WTC11 (cell line): ENCODE results near the gene COX6A1. TPM values are rescaled to one million over a fixed set of nuclear protein-coding genes. Genes with fewer than 3 reads are reported as not detected.
A peak's percentile ranks its signal among the peaks of the same experiment; 100 is the strongest.

Source experiments
- ATAC-seq: fragments of 200-7000 bp; cut with Tn5 transposase; 2 replicates; pipeline ENCODE4 v1.10.0; 2021; ENCODE audit warnings: mild to moderate bottlenecking, moderate library complexity
- CTCF ChIA-PET: fragments of 300-600 bp; sonication (Branson Sonifier 250); formaldehyde crosslinking; loops from one replicate; lab custom pipeline; 2021; ENCODE audit warnings: antibody characterized with exemption; lab: Charles Lee
- POLR2A ChIA-PET: fragments of 350-600 bp; sonication (Branson Sonifier 250); formaldehyde crosslinking; loops from one replicate; lab custom pipeline; 2021; ENCODE audit warnings: antibody characterized with exemption; lab: Charles Lee
- DNase-seq: peaks from one replicate; pipeline ENCODE4 v3.0.0; 2021; ENCODE audit warnings: low spot score
- H3K27ac Mint-ChIP-seq: 2 replicates; pipeline ENCODE4 v1.8.0; 2021; ENCODE audit warnings: mixed read lengths
- H3K27me3 Mint-ChIP-seq: 2 replicates; pipeline ENCODE4 v1.8.0; 2021; ENCODE audit warnings: low read depth, mild to moderate bottlenecking, moderate library complexity, mixed read lengths
- H3K36me3 Mint-ChIP-seq: 2 replicates; pipeline ENCODE4 v1.8.0; 2021; ENCODE audit warnings: mixed read lengths
- H3K4me1 Mint-ChIP-seq: 2 replicates; pipeline ENCODE4 v1.8.0; 2022; ENCODE audit warnings: mixed read lengths
- H3K4me3 Mint-ChIP-seq: 2 replicates; pipeline ENCODE4 v1.8.0; 2021; ENCODE audit warnings: mild to moderate bottlenecking, moderate library complexity, mixed read lengths
- H3K9me3 Mint-ChIP-seq: 2 replicates; pipeline ENCODE4 v1.8.0; 2021; ENCODE audit warnings: mixed read lengths
- ATF1 ChIP-seq: sonication (generic); formaldehyde crosslinking; IDR thresholded peaks from 2 replicates; pipeline ENCODE4 v1.8.1; 2023; ENCODE audit warnings: mild to moderate bottlenecking, moderate library complexity, missing genetic modification reagents
- CDX4 ChIP-seq: fragments of 250-450 bp; sonication (Bioruptor Pico); IDR thresholded peaks from 2 replicates; pipeline ENCODE4 v1.9.0; 2021; ENCODE audit warnings: moderate library complexity, mild to moderate bottlenecking, inconsistent platforms, borderline replicate concordance
- CREB1 ChIP-seq: sonication (generic); formaldehyde crosslinking; IDR thresholded peaks from 2 replicates; pipeline ENCODE4 v1.8.0; 2023; ENCODE audit warnings: mild to moderate bottlenecking, missing genetic modification reagents
- CREM ChIP-seq: sonication (generic); formaldehyde crosslinking; IDR thresholded peaks from 2 replicates; pipeline ENCODE4 v1.8.1; 2022; ENCODE audit warnings: mild to moderate bottlenecking, missing genetic modification reagents, moderate library complexity
- E2F4 ChIP-seq: sonication (generic); formaldehyde crosslinking; IDR thresholded peaks from 2 replicates; pipeline ENCODE4 v1.8.1; 2022; ENCODE audit warnings: low read depth, mild to moderate bottlenecking, moderate library complexity, missing genetic modification reagents, borderline replicate concordance
- E2F5 ChIP-seq: sonication (generic); formaldehyde crosslinking; IDR thresholded peaks from 2 replicates; pipeline ENCODE4 v1.8.1; 2022; ENCODE audit warnings: mild to moderate bottlenecking, moderate library complexity, missing genetic modification reagents
- EMX1 ChIP-seq: fragments of 250-450 bp; sonication (Bioruptor Pico); IDR thresholded peaks from 2 replicates; pipeline ENCODE4 v1.8.0; 2021; ENCODE audit warnings: mild to moderate bottlenecking
- ETV6 ChIP-seq: sonication (generic); formaldehyde crosslinking; IDR thresholded peaks from 2 replicates; pipeline ENCODE4 v1.8.1; 2022; ENCODE audit warnings: mild to moderate bottlenecking, missing genetic modification reagents
- FOXK1 ChIP-seq: sonication (generic); formaldehyde crosslinking; IDR thresholded peaks from 2 replicates; pipeline ENCODE4 v1.8.0; 2022; ENCODE audit warnings: mild to moderate bottlenecking, moderate library complexity, missing genetic modification reagents
- FOXP4 ChIP-seq: sonication (generic); formaldehyde crosslinking; IDR thresholded peaks from 2 replicates; pipeline ENCODE4 v1.8.0; 2022; ENCODE audit warnings: mild to moderate bottlenecking, missing genetic modification reagents
- GTF2I ChIP-seq: fragments of 250-450 bp; sonication (Bioruptor Pico); conservative IDR thresholded peaks from 2 replicates; pipeline ENCODE4 v1.4.0; 2021; ENCODE audit warnings: mild to moderate bottlenecking
- MXD4 ChIP-seq: fragments of 250-450 bp; sonication (Bioruptor Pico); IDR thresholded peaks from 2 replicates; pipeline ENCODE4 v1.8.0; 2021; ENCODE audit warnings: mild to moderate bottlenecking, moderate library complexity, borderline replicate concordance
- MYBL2 ChIP-seq: sonication (generic); formaldehyde crosslinking; IDR thresholded peaks from 2 replicates; pipeline ENCODE4 v1.8.1; 2023; ENCODE audit warnings: mild to moderate bottlenecking, moderate library complexity, missing genetic modification reagents
- NFATC4 ChIP-seq: fragments of 250-450 bp; sonication (Bioruptor Pico); IDR thresholded peaks from 2 replicates; pipeline ENCODE4 v1.9.0; 2021; ENCODE audit warnings: mild to moderate bottlenecking
- NFE2L1 ChIP-seq: sonication (generic); formaldehyde crosslinking; IDR thresholded peaks from 2 replicates; pipeline ENCODE4 v1.8.1; 2023; ENCODE audit warnings: missing genetic modification reagents
- RELA ChIP-seq: sonication (generic); formaldehyde crosslinking; IDR thresholded peaks from 2 replicates; pipeline ENCODE4 v1.8.1; 2022; ENCODE audit warnings: missing genetic modification reagents, mild to moderate bottlenecking, borderline replicate concordance
- SMAD4 ChIP-seq: sonication (generic); formaldehyde crosslinking; IDR thresholded peaks from 2 replicates; pipeline ENCODE4 v1.8.0; 2022; ENCODE audit warnings: mild to moderate bottlenecking, missing genetic modification reagents
- SOX15 ChIP-seq: fragments of 250-450 bp; sonication (Bioruptor Pico); IDR thresholded peaks from 2 replicates; pipeline ENCODE4 v1.9.0; 2021; ENCODE audit warnings: mild to moderate bottlenecking
- USF2 ChIP-seq: sonication (generic); formaldehyde crosslinking; IDR thresholded peaks from 2 replicates; pipeline ENCODE4 v1.8.1; 2023; ENCODE audit warnings: mild to moderate bottlenecking, missing genetic modification reagents, moderate library complexity
- ZBTB43 ChIP-seq: sonication (generic); formaldehyde crosslinking; IDR thresholded peaks from 2 replicates; pipeline ENCODE4 v1.8.1; 2023; ENCODE audit warnings: mild to moderate bottlenecking, missing genetic modification reagents
- ZNF219 ChIP-seq: sonication (generic); formaldehyde crosslinking; IDR thresholded peaks from 2 replicates; pipeline ENCODE4 v1.8.0; 2023; ENCODE audit warnings: missing genetic modification reagents, mild to moderate bottlenecking, borderline replicate concordance
- ZNF232 ChIP-seq: sonication (generic); formaldehyde crosslinking; IDR thresholded peaks from 2 replicates; pipeline ENCODE4 v1.8.0; 2022; ENCODE audit warnings: mild to moderate bottlenecking, missing genetic modification reagents
- ZNF317 ChIP-seq: sonication (generic); formaldehyde crosslinking; IDR thresholded peaks from 2 replicates; pipeline ENCODE4 v1.8.1; 2023; ENCODE audit warnings: low read depth, mild to moderate bottlenecking, moderate library complexity, missing genetic modification reagents, borderline replicate concordance
- ZNF423 ChIP-seq: fragments of 250-450 bp; sonication (Bioruptor Pico); IDR thresholded peaks from 2 replicates; pipeline ENCODE4 v2.1.2; 2022; ENCODE audit warnings: mild to moderate bottlenecking, moderate library complexity
- ZNF425 ChIP-seq: fragments of 250-450 bp; sonication (Bioruptor Pico); conservative IDR thresholded peaks from 2 replicates; pipeline ENCODE4 v1.9.0; 2021; ENCODE audit warnings: mild to moderate bottlenecking
- ZSCAN18 ChIP-seq: fragments of 250-450 bp; sonication (Bioruptor Pico); IDR thresholded peaks from 2 replicates; pipeline ENCODE4 v2.1.2; 2022; ENCODE audit warnings: mild to moderate bottlenecking, moderate library complexity
- total RNA-seq: library from RNA; stranded (reverse); gene quantifications from 3 replicates; pipeline ENCODE4 v1.2.3, GENCODE V29; 2021

The COX6A1 gene
- total RNA-seq, 1 experiment from 2014 or later: 573 TPM

- no peak for TF ChIP-seq ATF1 (CRISPR knock-in tag)
- no peak for TF ChIP-seq ZSCAN18
- TF ChIP-seq NFATC4 (CRISPR knock-in tag): no peak
- no peak for TF ChIP-seq CREB1 (CRISPR knock-in tag)
- TF ChIP-seq USF2 (CRISPR knock-in tag): no peak
- no peak for TF ChIP-seq SOX15 (CRISPR knock-in tag)
- TF ChIP-seq ZNF423: no peak
- TF ChIP-seq SMAD4 (CRISPR knock-in tag): no peak
- no peak for TF ChIP-seq EMX1
Measured at GRCh38 chr12:120412421-120412820, 25.5 kb upstream of the COX6A1 start (continued).

GRCh38 chr12:120413901-120414695 is 23.8 kb upstream of the COX6A1 start:
- peaks cover 23% of the 10 kb centered on the region for H3K4me1 Mint-ChIP-seq
- H3K9me3 Mint-ChIP-seq: no peaks in the 10 kb centered on the region
- POLR2A ChIA-PET: interaction anchor here (0.6 to 1.5 kb wide), 4 partner anchors 16 to 25 kb away, joined by 3 to 5 read pairs (median 4); no protein-coding TSS in a partner anchor
- CTCF ChIA-PET: interaction anchor here (0.7 to 2.9 kb wide), 5 partner anchors 12 to 56 kb away, joined by 3 to 12 read pairs (median 6); no protein-coding TSS in a partner anchor
- ATAC-seq: peak; percentile 99
- DNase-seq: peak; percentile 84
- no peaks in the 10 kb centered on the region for H3K27me3 Mint-ChIP-seq
- peak overlapping the region; percentile 97 for H3K27ac Mint-ChIP-seq
- H3K36me3 Mint-ChIP-seq: no peaks in the 10 kb centered on the region
- H3K4me3 Mint-ChIP-seq: peak overlapping the region; percentile 47
- 0 out of 2 replicates have a peak, but pooled peaks have one; percentile 46 for TF ChIP-seq ZNF232 (CRISPR knock-in tag)
- no peak for TF ChIP-seq ZNF219 (CRISPR knock-in tag)
- peak; percentile 60; the same call in 1 of the 2 replicates for TF ChIP-seq MYBL2 (CRISPR knock-in tag)
- no peak for TF ChIP-seq MXD4 (CRISPR knock-in tag)
- peak; percentile 56; the same call in 1 of the 2 replicates for TF ChIP-seq FOXP4
- TF ChIP-seq ZBTB43: peak; percentile 97; the same call in 1 of the 2 replicates
- TF ChIP-seq ZNF317 (CRISPR knock-in tag): no peak
- TF ChIP-seq ETV6: peak; percentile 92
- no peak for TF ChIP-seq ZNF425 (CRISPR knock-in tag)
- TF ChIP-seq NFE2L1 (CRISPR knock-in tag): no peak; the same call in 1 of the 2 replicates
- no peak for TF ChIP-seq CDX4 (CRISPR knock-in tag)
- TF ChIP-seq E2F5 (CRISPR knock-in tag): peak; percentile 70; the same call in 1 of the 2 replicates
- TF ChIP-seq GTF2I (CRISPR knock-in tag): peak; percentile 92
- TF ChIP-seq CREM (CRISPR knock-in tag): 0 out of 2 replicates have a peak, but pooled peaks have one; percentile 43
- TF ChIP-seq FOXK1: peak; percentile 73; the same call in 1 of the 2 replicates
- TF ChIP-seq E2F4 (CRISPR knock-in tag): no peak
- TF ChIP-seq RELA (CRISPR knock-in tag): no peak
